ENCODE measurements around the gene DUSP1. TPM values are rescaled to one million over a fixed set of nuclear protein-coding genes. Genes with fewer than 3 reads are reported as not detected.

The DUSP1 gene
- polyA plus RNA-seq, 1 donor from 2014 or later: 48.3 TPM

- Histone ChIP-seq H3K4me3 (ENCODE audit: low read length) (no peak overlapping the region), H3F3A (ENCODE audit: insufficient read depth, low read length, poor library complexity, severe bottlenecking) (peaks cover 2% of the 10 kb centered on the region), H3K9ac (ENCODE audit: low read length) (no peak overlapping the region), H3K4me2 (ENCODE audit: low read length) (no peak overlapping the region), H3K36me3 (ENCODE audit: insufficient read depth, low read length) (no peaks in the 10 kb centered on the region), H3K9me2 (ENCODE audit: insufficient read depth, low read length) (no peaks in the 10 kb centered on the region), H3K9me3 (ENCODE audit: low read length) (no peaks in the 10 kb centered on the region), H3K79me2 (replicated peaks; ENCODE audit: insufficient read depth, low read length) (no peaks in the 10 kb centered on the region), H3K27ac (ENCODE audit: low read length) (no peak overlapping the region), H2AFZ (ENCODE audit: low read depth, low read length) (no peak overlapping the region), H3K27me3 (ENCODE audit: insufficient read depth, low read depth, low read length) (no peaks in the 10 kb centered on the region), H4K20me1 (ENCODE audit: insufficient read depth) (no peaks in the 10 kb centered on the region)
- no peak for TF ChIP-seq EP300 (conservative IDR thresholded peaks at IDR 0.05; ENCODE audit: poor library complexity, severe bottlenecking)
- TF ChIP-seq SMC3 (conservative IDR thresholded peaks at IDR 0.05; ENCODE audit: poor library complexity): no peak
- TF ChIP-seq EZH2 (IDR thresholded peaks at IDR 0.05; ENCODE audit: borderline replicate concordance, insufficient read depth, low read length, poor library complexity, severe bottlenecking): no peak
- TF ChIP-seq RAD21 (conservative IDR thresholded peaks at IDR 0.05): no peak
- no peak for TF ChIP-seq TAF1 (IDR thresholded peaks at IDR 0.05; ENCODE audit: low read depth)
- TF ChIP-seq CTCF (IDR thresholded peaks at IDR 0.05; ENCODE audit: poor library complexity, severe bottlenecking): no peak
- TF ChIP-seq POLR2AphosphoS5 (IDR thresholded peaks at IDR 0.05): no peak
- no peak for TF ChIP-seq MXI1 (conservative IDR thresholded peaks at IDR 0.05; ENCODE audit: poor library complexity, severe bottlenecking)
- TF ChIP-seq, protein P1, sequence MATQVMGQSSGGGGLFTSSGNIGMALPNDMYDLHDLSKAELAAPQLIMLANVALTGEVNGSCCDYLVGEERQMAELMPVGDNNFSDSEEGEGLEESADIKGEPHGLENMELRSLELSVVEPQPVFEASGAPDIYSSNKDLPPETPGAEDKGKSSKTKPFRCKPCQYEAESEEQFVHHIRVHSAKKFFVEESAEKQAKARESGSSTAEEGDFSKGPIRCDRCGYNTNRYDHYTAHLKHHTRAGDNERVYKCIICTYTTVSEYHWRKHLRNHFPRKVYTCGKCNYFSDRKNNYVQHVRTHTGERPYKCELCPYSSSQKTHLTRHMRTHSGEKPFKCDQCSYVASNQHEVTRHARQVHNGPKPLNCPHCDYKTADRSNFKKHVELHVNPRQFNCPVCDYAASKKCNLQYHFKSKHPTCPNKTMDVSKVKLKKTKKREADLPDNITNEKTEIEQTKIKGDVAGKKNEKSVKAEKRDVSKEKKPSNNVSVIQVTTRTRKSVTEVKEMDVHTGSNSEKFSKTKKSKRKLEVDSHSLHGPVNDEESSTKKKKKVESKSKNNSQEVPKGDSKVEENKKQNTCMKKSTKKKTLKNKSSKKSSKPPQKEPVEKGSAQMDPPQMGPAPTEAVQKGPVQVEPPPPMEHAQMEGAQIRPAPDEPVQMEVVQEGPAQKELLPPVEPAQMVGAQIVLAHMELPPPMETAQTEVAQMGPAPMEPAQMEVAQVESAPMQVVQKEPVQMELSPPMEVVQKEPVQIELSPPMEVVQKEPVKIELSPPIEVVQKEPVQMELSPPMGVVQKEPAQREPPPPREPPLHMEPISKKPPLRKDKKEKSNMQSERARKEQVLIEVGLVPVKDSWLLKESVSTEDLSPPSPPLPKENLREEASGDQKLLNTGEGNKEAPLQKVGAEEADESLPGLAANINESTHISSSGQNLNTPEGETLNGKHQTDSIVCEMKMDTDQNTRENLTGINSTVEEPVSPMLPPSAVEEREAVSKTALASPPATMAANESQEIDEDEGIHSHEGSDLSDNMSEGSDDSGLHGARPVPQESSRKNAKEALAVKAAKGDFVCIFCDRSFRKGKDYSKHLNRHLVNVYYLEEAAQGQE (IDR thresholded peaks at IDR 0.05; ENCODE audit: borderline replicate concordance): no peak
Measured at GRCh38 chr5:172760959-172761358, 10.0 kb downstream of the DUSP1 start.

DNA sequence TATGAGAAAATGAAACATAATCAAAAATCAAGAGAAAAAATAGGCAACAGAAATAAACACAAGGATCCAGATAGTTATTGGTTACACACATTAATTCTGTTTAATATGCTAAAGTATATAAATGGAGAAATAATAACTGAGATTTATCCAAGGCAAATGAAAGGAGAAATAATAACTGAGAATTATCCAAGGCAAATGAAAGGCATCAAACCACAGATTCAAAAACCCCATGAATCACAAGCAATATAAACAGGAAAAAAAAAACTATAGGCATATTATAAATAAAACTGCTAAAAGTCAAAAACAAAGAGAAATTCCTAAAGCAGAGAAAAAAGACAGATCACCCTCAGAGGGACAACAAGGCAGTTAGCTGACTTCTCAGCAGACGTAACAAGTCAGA lies 10.9 kb downstream of the DUSP1 start:
- Histone ChIP-seq H3K4me2 (ENCODE audit: low read length) (no peak overlapping the region), H3K36me3 (ENCODE audit: insufficient read depth, low read length) (no peaks in the 10 kb centered on the region), H3K27me3 (ENCODE audit: insufficient read depth, low read depth, low read length) (no peaks in the 10 kb centered on the region), H3F3A (ENCODE audit: insufficient read depth, low read length, poor library complexity, severe bottlenecking) (no peaks in the 10 kb centered on the region), H4K20me1 (ENCODE audit: insufficient read depth) (no peaks in the 10 kb centered on the region), H3K9ac (ENCODE audit: low read length) (no peak overlapping the region), H3K79me2 (replicated peaks; ENCODE audit: insufficient read depth, low read length) (no peaks in the 10 kb centered on the region), H3K4me3 (ENCODE audit: low read length) (no peak overlapping the region), H2AFZ (ENCODE audit: low read depth, low read length) (no peak overlapping the region), H3K27ac (ENCODE audit: low read length) (no peak overlapping the region), H3K9me3 (ENCODE audit: low read length) (no peaks in the 10 kb centered on the region), H3K9me2 (ENCODE audit: insufficient read depth, low read length) (no peaks in the 10 kb centered on the region)
- TF ChIP-seq EZH2 (IDR thresholded peaks at IDR 0.05; ENCODE audit: borderline replicate concordance, insufficient read depth, low read length, poor library complexity, severe bottlenecking) (no peak), RAD21 (conservative IDR thresholded peaks at IDR 0.05) (no peak), SMC3 (conservative IDR thresholded peaks at IDR 0.05; ENCODE audit: poor library complexity) (no peak), MXI1 (conservative IDR thresholded peaks at IDR 0.05; ENCODE audit: poor library complexity, severe bottlenecking) (no peak), POLR2AphosphoS5 (IDR thresholded peaks at IDR 0.05) (no peak), EP300 (conservative IDR thresholded peaks at IDR 0.05; ENCODE audit: poor library complexity, severe bottlenecking) (no peak), TAF1 (IDR thresholded peaks at IDR 0.05; ENCODE audit: low read depth) (no peak), CTCF (IDR thresholded peaks at IDR 0.05; ENCODE audit: poor library complexity, severe bottlenecking) (no peak)
- TF ChIP-seq, protein P1 (IDR thresholded peaks at IDR 0.05; ENCODE audit: borderline replicate concordance): no peak

Measured in neural cell (in vitro differentiated cells).